ENCODE results near the gene CDH12.

DNA sequence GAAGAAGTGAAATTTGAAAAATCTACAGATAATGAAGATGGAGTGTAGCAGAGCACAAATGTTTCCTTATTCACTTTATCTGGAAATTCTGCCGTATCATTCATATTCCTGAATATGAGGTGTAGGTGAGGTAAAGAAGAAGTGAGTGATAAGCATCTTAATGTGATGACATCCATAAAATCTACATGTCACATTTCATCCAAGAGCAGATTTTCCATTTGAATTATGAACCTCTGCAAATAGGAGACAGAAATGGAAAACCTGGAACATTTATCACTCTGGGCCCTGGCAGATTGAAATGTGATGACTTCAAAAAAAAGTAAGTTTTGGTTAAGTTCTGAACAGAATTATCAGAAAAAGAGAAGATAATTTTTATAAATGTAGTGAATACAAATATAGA, 240.2 kb downstream of the CDH12 start:
- TF ChIP-seq POLR2AphosphoS5 (IDR thresholded peaks at IDR 0.05; ENCODE audit: low read length) = no peak
- no peak for TF ChIP-seq ZNF207 (IDR thresholded peaks at IDR 0.05; ENCODE audit: borderline replicate concordance)
- TF ChIP-seq, protein P1, sequence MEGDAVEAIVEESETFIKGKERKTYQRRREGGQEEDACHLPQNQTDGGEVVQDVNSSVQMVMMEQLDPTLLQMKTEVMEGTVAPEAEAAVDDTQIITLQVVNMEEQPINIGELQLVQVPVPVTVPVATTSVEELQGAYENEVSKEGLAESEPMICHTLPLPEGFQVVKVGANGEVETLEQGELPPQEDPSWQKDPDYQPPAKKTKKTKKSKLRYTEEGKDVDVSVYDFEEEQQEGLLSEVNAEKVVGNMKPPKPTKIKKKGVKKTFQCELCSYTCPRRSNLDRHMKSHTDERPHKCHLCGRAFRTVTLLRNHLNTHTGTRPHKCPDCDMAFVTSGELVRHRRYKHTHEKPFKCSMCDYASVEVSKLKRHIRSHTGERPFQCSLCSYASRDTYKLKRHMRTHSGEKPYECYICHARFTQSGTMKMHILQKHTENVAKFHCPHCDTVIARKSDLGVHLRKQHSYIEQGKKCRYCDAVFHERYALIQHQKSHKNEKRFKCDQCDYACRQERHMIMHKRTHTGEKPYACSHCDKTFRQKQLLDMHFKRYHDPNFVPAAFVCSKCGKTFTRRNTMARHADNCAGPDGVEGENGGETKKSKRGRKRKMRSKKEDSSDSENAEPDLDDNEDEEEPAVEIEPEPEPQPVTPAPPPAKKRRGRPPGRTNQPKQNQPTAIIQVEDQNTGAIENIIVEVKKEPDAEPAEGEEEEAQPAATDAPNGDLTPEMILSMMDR (IDR thresholded peaks at IDR 0.05 in 2 of 3, conservative IDR thresholded peaks at IDR 0.05 in 1 of 3; ENCODE audit: control insufficient read depth in 2 of 3, extremely low read depth in 1 of 3, insufficient read depth in 1 of 3, low read depth in 3 of 3, low read length in 3 of 3) = no peak
- TF ChIP-seq BHLHE40 (IDR thresholded peaks at IDR 0.05; ENCODE audit: borderline replicate concordance in 1 of 2, low read depth in 2 of 2, low read length in 1 of 2) = no peak
- TF ChIP-seq CREB1 (IDR thresholded peaks at IDR 0.05; ENCODE audit: low read depth) = no peak
- TF ChIP-seq, protein P2, sequence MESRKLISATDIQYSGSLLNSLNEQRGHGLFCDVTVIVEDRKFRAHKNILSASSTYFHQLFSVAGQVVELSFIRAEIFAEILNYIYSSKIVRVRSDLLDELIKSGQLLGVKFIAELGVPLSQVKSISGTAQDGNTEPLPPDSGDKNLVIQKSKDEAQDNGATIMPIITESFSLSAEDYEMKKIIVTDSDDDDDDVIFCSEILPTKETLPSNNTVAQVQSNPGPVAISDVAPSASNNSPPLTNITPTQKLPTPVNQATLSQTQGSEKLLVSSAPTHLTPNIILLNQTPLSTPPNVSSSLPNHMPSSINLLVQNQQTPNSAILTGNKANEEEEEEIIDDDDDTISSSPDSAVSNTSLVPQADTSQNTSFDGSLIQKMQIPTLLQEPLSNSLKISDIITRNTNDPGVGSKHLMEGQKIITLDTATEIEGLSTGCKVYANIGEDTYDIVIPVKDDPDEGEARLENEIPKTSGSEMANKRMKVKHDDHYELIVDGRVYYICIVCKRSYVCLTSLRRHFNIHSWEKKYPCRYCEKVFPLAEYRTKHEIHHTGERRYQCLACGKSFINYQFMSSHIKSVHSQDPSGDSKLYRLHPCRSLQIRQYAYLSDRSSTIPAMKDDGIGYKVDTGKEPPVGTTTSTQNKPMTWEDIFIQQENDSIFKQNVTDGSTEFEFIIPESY (IDR thresholded peaks at IDR 0.05) = no peak
- TF ChIP-seq GABPA (IDR thresholded peaks at IDR 0.05; ENCODE audit: low read depth) = no peak

Data from GM12878 (cell line).